NCI-H1092 (cell line): Measurements from ENCODE around the gene PCDHA7.
"Not testable (repeated sequence)": the region's sequence is repeated elsewhere in the genome, so short reads cannot be mapped to it uniquely, and the experiment has no call there.

Experiments
- DNase-seq: peaks from one replicate; lab custom pipeline; 2025; lab: John Stamatoyannopoulos, UW

Gene PCDHA7

DNA sequence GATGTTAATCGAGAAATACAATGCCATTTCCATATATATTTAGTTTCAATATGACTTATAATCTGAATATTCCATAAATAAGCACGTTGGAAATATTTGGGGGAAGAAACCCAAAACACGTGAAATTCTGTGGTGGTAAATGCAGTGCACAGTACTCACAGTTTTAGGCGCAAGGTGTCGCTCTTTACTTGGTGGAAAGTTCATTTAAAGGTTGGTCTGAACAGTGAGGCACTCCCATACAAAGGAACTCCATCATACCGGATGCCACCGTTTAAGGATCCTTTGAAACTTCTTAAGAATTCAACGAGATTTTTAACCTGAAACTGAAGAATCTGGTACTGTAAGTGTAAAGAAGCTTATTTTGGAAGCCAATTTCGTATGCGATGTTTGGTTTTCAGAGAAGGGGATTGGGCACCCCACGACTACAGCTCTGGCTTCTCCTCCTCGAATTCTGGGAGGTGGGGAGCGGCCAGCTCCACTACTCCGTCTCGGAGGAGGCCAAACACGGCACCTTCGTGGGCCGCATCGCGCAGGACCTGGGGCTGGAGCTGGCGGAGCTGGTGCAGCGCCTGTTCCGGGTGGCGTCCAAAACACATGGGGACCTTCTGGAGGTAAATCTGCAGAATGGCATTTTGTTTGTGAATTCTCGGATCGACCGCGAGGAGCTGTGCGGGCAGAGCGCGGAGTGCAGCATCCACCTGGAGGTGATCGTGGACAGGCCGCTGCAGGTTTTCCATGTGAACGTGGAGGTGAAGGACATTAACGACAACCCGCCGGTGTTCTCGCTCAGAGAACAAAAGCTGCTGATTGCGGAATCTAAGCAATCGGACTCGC, 34.9 kb downstream of the PCDHA7 start, which contains the start of gene PCDHA11:
PCDHA11 (plus strand) TSS at position 237 of the 834 bp plus-strand sequence; CDS start at position 384, 147 bp downstream.
- DNase-seq: peak; percentile 65

DNA sequence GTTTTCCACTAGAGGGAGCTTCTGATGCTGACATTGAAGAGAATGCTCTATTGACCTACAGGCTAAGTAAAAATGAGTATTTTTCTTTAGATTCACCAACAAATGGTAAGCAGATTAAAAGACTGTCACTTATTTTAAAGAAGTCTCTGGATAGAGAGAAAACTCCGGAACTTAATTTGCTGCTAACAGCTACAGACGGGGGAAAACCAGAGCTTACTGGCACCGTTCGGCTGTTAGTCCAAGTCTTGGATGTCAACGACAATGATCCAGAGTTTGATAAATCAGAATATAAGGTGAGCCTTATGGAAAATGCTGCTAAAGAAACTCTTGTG, 35.5 kb downstream of the PCDHA7 start:
- DNase-seq: no peak

DNA sequence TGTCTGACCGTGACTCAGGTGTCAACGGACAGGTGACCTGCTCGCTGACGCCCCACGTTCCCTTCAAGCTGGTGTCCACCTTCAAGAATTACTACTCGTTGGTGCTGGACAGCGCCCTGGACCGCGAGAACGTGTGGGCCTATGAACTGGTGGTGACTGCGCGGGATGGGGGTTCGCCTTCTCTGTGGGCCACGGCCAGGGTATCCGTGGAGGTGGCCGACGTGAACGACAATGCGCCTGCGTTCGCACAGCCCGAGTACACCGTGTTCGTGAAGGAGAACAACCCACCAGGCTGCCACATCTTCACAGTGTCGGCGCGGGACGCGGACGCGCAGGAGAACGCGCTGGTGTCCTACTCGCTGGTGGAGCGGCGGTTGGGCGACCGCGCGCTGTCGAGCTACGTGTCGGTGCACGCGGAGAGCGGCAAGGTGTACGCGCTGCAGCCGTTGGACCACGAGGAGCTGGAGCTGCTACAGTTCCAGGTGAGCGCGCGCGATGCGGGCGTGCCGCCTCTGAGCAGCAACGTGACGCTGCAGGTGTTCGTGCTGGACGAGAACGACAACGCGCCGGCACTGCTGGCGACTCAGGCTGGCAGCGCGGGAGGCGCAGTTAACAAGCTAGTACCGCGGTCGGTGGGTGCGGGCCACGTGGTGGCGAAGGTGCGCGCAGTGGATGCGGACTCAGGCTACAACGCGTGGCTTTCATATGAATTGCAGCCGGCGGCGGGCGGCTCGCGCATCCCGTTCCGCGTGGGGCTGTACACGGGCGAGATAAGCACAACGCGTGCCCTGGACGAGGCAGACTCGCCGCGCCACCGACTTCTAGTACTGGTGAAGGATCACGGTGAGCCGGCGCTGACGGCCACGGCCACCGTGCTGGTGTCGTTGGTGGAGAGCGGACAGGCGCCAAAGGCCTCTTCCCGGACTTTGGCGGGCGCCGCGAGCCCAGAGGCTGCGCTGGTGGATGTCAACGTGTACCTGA, 36.4 kb downstream of the PCDHA7 start:
- no peak for DNase-seq

DNA sequence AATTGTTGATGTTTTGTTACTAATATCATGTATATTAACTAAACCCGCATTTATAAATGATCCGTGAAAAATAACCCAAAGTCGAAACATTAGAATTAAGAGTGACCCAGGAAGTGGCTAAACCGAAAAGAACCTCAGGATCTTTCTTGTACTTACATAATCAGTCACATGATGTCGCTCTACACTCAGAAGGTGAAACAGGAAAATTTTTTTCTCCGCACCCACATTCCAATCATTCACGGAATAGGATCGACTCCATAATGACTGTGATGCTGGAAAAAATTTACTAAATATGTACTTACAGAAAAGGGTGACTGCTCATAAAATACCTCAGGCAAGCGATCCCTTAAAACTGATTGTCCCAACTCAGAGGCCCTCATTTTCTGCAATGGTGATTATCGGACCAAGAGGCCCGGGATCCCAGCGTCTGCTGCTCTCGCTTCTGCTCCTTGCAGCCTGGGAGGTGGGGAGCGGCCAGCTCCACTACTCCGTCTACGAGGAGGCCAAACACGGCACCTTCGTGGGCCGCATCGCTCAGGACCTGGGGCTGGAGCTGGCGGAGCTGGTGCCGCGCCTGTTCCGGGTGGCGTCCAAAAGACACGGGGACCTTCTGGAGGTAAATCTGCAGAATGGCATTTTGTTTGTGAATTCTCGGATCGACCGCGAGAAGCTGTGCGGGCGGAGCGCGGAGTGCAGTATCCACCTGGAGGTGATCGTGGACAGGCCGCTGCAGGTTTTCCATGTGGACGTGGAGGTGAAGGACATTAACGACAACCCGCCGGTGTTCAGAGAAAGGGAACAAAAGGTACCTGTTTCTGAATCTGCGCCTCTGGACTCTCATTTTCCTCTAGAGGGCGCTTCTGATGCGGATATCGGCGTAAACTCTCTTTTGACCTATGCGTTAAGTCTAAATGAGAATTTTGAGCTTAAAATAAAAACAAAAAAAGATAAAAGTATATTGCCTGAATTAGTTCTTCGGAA, 41.3 kb downstream of the PCDHA7 start, which contains the start of gene PCDHA12:
PCDHA12 (plus strand) TSS at position 224 of the 981 bp plus-strand sequence; CDS start at position 389, 165 bp downstream.
- DNase-seq: no peak

DNA sequence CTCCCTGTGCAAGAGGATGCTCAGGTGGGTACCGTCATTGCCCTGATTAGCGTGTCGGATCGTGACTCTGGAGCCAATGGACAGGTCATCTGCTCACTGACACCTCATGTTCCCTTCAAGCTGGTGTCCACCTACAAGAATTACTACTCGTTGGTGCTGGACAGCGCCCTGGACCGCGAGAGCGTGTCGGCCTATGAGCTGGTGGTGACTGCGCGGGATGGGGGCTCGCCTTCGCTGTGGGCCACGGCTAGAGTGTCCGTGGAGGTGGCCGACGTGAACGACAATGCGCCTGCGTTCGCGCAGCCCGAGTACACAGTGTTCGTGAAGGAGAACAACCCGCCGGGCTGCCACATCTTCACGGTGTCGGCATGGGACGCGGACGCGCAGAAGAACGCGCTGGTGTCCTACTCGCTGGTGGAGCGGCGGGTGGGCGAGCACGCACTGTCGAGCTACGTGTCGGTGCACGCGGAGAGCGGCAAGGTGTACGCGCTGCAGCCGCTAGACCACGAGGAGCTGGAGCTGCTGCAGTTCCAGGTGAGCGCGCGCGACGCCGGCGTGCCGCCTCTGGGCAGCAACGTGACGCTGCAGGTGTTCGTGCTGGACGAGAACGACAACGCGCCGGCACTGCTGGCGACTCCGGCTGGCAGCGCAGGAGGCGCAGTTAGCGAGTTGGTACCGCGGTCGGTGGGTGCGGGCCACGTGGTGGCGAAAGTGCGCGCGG, 42.6 kb downstream of the PCDHA7 start:
- DNase-seq: not testable (repeated sequence)

DNA sequence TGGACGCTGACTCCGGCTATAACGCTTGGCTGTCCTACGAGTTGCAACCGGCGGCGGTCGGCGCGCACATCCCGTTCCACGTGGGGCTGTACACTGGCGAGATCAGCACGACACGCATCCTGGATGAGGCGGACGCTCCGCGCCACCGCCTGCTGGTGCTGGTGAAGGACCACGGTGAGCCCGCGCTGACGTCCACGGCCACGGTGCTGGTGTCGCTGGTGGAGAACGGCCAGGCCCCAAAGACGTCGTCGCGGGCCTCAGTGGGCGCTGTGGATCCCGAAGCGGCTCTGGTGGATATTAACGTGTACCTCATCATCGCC, 43.2 kb downstream of the PCDHA7 start:
- DNase-seq: no peak

DNA sequence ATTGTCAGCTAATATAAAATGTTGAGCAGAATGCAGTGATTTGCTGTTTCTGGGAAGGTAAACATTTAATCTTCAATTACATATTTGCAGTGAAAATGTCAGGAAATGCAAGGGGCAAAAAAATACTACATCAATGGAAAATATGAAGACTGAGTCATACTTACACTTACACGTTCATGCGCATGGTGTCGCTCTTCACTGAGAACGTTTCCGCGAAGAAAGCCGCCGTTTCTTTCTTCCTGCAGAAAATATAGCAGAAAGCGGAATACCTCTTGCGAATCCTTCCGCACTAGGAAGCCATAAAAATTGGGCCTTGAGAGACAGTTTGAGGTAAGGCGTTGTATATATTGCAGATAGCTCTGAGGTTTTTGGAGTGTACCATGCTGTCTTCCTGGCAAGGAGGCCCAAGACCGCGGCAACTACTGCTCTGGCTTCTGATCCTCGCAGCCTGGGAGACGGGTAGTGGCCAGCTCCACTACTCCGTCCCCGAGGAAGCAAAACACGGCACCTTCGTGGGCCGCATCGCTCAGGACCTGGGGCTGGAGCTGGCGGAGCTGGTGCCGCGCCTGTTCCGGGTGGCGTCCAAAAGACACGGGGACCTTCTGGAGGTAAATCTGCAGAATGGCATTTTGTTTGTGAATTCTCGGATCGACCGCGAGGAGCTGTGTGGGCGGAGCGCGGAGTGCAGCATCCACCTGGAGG, 48.0 kb downstream of the PCDHA7 start, which contains the start of gene PCDHA13:
PCDHA13 (plus strand) TSS at position 236 of the 702 bp plus-strand sequence; CDS start at position 381, 145 bp downstream.
- no peak for DNase-seq

DNA sequence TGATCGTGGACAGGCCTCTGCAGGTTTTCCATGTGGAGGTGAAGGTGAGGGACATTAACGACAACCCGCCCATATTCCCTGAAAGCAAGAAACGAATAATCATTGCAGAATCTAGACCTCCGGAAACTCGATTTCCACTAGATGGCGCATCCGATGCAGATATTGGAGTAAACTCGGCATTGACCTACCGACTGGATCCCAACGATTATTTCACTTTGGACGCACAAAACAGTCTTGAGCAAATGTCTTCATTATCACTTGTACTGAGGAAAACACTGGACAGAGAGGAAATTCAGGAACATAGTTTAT, 48.5 kb downstream of the PCDHA7 start:
- DNase-seq: no peak

DNA sequence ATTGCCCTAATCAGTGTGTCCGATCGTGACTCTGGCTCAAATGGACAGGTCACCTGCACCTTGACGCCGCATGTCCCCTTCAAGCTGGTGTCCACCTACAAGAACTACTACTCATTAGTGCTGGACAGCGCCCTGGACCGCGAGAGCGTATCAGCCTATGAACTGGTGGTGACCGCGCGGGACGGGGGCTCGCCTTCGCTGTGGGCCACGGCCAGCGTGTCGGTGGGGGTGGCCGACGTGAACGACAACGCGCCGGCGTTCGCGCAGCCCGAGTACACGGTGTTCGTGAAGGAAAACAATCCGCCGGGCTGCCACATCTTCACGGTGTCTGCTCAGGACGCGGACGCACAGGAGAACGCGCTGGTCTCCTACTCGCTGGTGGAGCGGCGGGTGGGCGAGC, 49.3 kb downstream of the PCDHA7 start:
- DNase-seq: no peak

DNA sequence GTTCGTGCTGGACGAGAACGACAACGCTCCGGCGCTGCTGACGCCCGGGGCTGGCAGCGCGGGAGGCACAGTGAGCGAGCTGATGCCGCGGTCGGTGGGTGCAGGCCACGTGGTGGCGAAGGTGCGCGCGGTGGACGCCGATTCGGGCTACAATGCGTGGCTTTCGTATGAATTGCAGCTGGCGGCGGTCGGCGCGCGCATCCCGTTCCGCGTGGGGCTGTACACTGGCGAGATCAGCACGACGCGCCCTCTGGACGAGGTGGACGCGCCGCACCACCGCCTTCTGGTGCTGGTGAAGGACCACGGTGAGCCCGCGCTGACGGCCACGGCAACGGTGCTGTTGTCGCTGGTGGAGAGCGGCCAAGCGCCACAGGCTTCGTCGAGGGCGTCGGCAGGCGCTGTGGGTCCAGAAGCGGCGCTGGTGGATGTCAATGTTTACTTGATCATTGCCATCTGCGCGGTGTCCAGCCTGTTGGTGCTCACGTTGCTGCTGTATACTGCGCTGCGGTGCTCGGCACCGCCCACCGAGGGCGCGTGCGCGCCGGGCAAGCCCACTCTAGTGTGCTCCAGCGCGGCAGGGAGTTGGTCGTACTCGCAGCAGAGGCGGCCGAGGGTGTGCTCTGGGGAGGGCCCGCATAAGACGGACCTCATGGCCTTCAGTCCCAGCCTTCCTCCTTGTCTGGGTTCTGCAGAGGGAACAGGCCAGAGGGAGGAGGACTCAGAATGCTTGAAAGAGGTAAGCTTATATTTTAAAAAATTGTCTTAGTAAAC, 50.0 kb downstream of the PCDHA7 start:
- DNase-seq: no peak
